Kidney tubule cell (primary cell): ENCODE data around the gene PDAP1.
"Not testable (repeated sequence)": the region's sequence is repeated elsewhere in the genome, so short reads cannot be mapped to it uniquely, and the experiment has no call there.

Experiments
- DNase-seq: peaks from one replicate; pipeline ENCODE4 v3.0.0-alpha.2; 2018; ENCODE audit warnings: low spot score

Gene PDAP1

GRCh38 chr7:99375070-99375807 is 33.2 kb downstream of the PDAP1 start:
- peak; percentile 85 for DNase-seq

- DNase-seq, result peak; percentile 84
Measured at GRCh38 chr7:99374111-99375064, 34.0 kb downstream of the PDAP1 start, which contains the start of gene ARPC1B. Gene ARPC1B (plus strand): TSS chr7:99374730. CDS start chr7:99385715, 10,985 bp downstream.

GRCh38 chr7:99373091-99374066 is 35.0 kb downstream of the PDAP1 start:
- no peak for DNase-seq

GRCh38 chr7:99372275-99373090 is 35.9 kb downstream of the PDAP1 start:
- DNase-seq, result peak; percentile 96

- DNase-seq, result peak; percentile 74
Measured at GRCh38 chr7:99371376-99371920, 36.9 kb downstream of the PDAP1 start.

GRCh38 chr7:99369767-99370391 is 38.5 kb downstream of the PDAP1 start:
- DNase-seq, result no peak

GRCh38 chr7:99368750-99369389 is 39.5 kb downstream of the PDAP1 start:
- DNase-seq, result no peak

GRCh38 chr7:99366646-99367045 is 41.8 kb downstream of the PDAP1 start:
- no peak for DNase-seq

- peak; percentile 55 for DNase-seq
Measured at GRCh38 chr7:99365318-99366141, 42.9 kb downstream of the PDAP1 start.

- DNase-seq, result no peak
Measured at GRCh38 chr7:99363286-99363685, 45.1 kb downstream of the PDAP1 start.

GRCh38 chr7:99362801-99363200 is 45.6 kb downstream of the PDAP1 start:
- DNase-seq, result no peak

- no peak for DNase-seq
Measured at GRCh38 chr7:99359465-99360154, 48.8 kb downstream of the PDAP1 start.

GRCh38 chr7:99358521-99358920 is 49.9 kb downstream of the PDAP1 start:
- not testable (repeated sequence) for DNase-seq

GRCh38 chr7:99357701-99358490 is 50.5 kb downstream of the PDAP1 start:
- DNase-seq, result no peak

GRCh38 chr7:99355098-99355497 is 53.3 kb downstream of the PDAP1 start:
- no peak for DNase-seq

- DNase-seq, result no peak
Measured at GRCh38 chr7:99352247-99352646, 56.1 kb downstream of the PDAP1 start.

- DNase-seq, result not testable (repeated sequence)
Measured at GRCh38 chr7:99350641-99351040, 57.8 kb downstream of the PDAP1 start.
